Stimulated activated CD8-positive, alpha-beta memory T cell treated with anti-CD3 and anti-CD28 coated beads, Interleukin-4, amount 100 ng/mL, for 1 hour (primary cell): ENCODE measurements around the gene OR10C1.

Source experiments
- DNase-seq, 2 donors: peaks; one replicate each; pipeline ENCODE4 v3.0.0-alpha.2; 2020; ENCODE audit warnings: low read depth in 2 of 2, low spot score in 1 of 2

The OR10C1 gene

GRCh38 chr6:29477923-29478450 lies 38.9 kb downstream of the OR10C1 start:
- no peak for DNase-seq

GRCh38 chr6:29478740-29479139 lies 39.6 kb downstream of the OR10C1 start:
- no peak for DNase-seq

GRCh38 chr6:29479560-29479959 lies 40.5 kb downstream of the OR10C1 start:
- DNase-seq: no peak

DNA sequence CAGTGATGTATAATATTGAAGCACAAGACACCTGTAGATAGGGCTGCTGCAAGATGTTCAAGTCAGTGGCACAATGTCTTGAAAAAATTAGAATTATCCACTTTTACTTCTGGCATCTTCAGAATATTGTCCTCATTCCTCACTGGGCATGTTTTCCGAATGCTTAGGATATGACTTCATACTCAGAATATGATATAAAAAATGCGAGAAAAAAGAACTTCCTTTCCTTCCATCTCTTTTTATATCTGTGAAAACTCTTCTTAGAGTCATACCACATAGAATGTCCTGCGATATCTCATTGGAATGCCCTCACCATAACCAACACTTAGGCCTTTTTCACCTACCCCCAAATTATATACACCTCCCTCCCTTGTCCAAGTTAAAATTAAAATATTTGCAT lies 44.1 kb downstream of the OR10C1 start:
- DNase-seq: no peak

- no peak for DNase-seq
Measured at GRCh38 chr6:29483735-29484134, 44.6 kb downstream of the OR10C1 start.

DNA sequence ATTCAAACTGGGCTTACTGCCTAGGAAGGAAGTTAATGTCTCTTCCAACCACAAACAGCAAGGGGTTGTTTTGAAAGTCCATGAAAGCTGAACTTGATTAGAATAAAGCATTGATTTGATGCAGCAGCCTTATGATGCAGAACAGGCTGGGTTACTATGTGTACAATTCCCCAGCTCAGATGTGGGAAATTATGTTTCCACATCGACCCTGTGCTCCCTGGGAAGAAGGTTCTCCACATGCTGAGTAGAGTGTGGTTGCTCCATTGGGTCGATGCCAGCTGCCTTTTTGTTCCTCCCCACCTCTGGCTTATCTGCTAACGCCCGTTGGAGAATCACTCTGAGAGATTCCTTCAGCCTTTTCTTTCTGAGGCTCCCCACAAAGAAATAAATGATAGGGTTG lies 47.5 kb downstream of the OR10C1 start:
- DNase-seq: no peak

DNA sequence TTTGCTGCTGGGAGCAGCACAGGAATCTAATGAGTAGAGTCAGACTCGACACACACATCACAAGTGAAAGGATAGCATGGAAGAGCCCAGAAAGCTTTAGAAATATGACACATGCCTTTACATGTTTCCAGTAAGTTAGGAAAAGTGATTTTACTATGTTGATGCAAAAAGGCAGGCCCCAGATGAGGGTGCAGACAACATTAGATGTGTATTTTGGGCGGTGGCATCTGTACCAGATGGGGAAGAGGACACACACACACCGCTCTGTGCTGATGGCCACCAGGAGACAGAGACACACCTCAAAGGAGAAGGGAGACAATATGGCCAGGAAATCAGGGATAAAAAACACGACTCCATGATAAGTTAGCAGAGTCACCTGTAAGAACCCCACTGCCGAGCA lies 48.0 kb downstream of the OR10C1 start:
- no peak for DNase-seq

- no peak for DNase-seq
Measured at GRCh38 chr6:29487660-29488059, 48.6 kb downstream of the OR10C1 start, which contains the start of gene MAS1L. TSS of gene MAS1L (minus strand) at chr6:29487956. CDS start at chr6:29487902, 54 bp downstream.

- DNase-seq: no peak
Measured at GRCh38 chr6:29488874-29489273, 49.8 kb downstream of the OR10C1 start.

GRCh38 chr6:29489286-29489685 lies 50.2 kb downstream of the OR10C1 start:
- no peak for DNase-seq

DNA sequence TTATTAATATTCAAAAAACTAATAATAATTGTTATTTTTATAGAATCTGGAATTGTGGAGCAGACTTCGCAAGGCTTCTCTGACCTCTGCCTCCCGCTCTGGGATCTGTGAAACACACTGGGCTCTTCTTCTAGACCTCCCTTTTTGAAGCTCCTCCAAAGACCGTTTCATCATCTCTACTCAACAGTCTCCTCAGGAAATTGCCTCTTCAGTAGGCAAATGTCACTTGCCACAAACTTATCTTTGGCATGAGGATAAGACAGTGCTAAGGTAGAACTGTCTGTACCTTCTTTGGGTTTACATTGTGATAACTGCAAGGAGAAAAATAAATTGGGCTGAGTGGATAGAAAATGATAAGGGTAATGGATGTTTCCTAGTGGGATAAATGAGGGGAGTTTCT lies 50.9 kb downstream of the OR10C1 start:
- DNase-seq: no peak

DNA sequence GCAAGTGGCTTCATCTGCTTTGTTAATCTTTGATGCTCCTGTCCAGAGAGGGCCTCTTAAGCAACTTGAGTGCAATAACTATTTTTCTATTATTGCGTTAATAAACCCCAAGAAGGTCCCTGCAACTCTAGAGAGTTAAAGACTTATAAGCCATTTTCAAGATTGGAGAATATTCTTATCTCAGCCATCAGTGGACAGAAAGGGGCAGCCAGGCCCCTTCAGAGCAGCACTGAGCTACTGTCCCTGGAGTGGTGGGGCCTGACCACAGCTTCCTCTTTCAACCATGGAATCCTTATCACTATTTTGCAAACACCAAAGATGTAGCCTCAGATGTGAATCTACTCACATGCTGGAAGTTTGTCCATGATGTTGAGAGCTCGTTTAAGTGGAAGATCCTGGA lies 51.4 kb downstream of the OR10C1 start:
- no peak for DNase-seq
